Endothelial cell (in vitro differentiated cells): ENCODE measurements around the gene ARPC5L. TPM values are rescaled to one million over a fixed set of nuclear protein-coding genes. Genes with fewer than 3 reads are reported as not detected.
"Not testable (repeated sequence)": the region's sequence is repeated elsewhere in the genome, so short reads cannot be mapped to it uniquely, and the experiment has no call there.

Experiments
- DNase-seq: peaks from one replicate; pipeline ENCODE4 v3.0.0; 2021; ENCODE audit warnings: low spot score
- H3K27ac Mint-ChIP-seq: one replicate; pipeline ENCODE4 v1.8.0; 2021; ENCODE audit warnings: mixed read lengths, inconsistent platforms; ENCODE audit not compliant: unreplicated experiment
- H3K27me3 Mint-ChIP-seq: one replicate; pipeline ENCODE4 v1.8.0; 2021; ENCODE audit warnings: mild to moderate bottlenecking, moderate library complexity, mixed read lengths, inconsistent platforms; ENCODE audit not compliant: unreplicated experiment
- H3K36me3 Mint-ChIP-seq: one replicate; pipeline ENCODE4 v1.8.0; 2021; ENCODE audit warnings: mild to moderate bottlenecking, low read depth, mixed read lengths, inconsistent platforms; ENCODE audit not compliant: unreplicated experiment
- H3K4me1 Mint-ChIP-seq: one replicate; pipeline ENCODE4 v1.8.0; 2021; ENCODE audit warnings: mild to moderate bottlenecking, mixed read lengths, inconsistent platforms; ENCODE audit not compliant: unreplicated experiment
- H3K4me3 Mint-ChIP-seq: one replicate; pipeline ENCODE4 v1.8.0; 2021; ENCODE audit warnings: mild to moderate bottlenecking, mixed read lengths, inconsistent platforms; ENCODE audit not compliant: unreplicated experiment
- H3K9me3 Mint-ChIP-seq: one replicate; pipeline ENCODE4 v1.8.0; 2021; ENCODE audit warnings: mixed read lengths, inconsistent platforms; ENCODE audit not compliant: unreplicated experiment
- total RNA-seq: library from RNA; stranded (reverse); fragmentation: NEBNext Ultra II Directional; extraction: Animal tissue kit (Norgen Biotek cat#: 25700); gene quantifications from one replicate; pipeline ENCODE4 v1.2.1, GENCODE V29; 2021; ENCODE audit not compliant: unreplicated experiment
- TF ChIP-seq, protein P1 (sequence below): fragments of 200-600 bp; sonication (generic); IDR thresholded peaks from one replicate; pipeline ENCODE4 v1.5.0; 2021; ENCODE audit warnings: antibody characterized with exemption; ENCODE audit not compliant: unreplicated experiment

The ARPC5L gene
- total RNA-seq, 1 donor from 2014 or later: 67.0 TPM

DNA sequence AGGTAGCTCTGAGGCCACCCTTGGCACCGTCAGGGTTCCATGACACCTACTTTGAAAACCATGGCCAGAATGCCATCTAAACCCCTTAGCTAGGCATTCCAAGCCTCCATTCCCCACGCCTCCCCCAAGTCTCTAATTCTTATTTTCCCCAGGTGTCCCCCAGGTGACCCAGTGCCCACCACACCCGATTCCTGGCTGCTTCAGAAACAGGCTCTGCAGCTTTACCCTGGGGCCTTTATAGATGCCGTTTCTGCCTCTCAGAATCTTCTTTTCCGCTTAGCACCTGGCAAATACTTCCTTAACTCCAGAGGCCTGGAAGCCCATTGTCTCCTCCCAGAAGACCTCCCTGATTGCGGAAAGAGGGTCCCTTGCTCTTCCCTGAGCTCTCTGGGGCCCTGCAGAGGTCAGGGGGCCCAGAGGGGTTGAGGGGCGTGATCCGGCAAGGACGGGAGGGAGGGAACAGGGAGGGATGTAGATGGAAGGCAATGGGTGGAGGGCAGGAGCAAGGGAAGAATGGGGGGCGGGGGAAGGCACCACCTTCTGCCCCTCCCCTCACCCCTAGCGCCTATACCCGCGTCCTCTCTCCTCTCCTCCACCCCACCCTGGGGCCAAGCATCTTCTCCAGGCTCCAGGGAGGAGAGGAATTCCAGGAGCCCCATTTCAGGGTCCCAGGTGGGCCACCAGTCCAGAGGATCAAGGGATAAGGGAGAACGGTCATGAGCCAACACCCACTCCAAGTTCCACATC is 20.7 kb upstream of the ARPC5L start:
- H3K9me3 Mint-ChIP-seq: no peaks in the 10 kb centered on the region
- TF ChIP-seq, protein P1, sequence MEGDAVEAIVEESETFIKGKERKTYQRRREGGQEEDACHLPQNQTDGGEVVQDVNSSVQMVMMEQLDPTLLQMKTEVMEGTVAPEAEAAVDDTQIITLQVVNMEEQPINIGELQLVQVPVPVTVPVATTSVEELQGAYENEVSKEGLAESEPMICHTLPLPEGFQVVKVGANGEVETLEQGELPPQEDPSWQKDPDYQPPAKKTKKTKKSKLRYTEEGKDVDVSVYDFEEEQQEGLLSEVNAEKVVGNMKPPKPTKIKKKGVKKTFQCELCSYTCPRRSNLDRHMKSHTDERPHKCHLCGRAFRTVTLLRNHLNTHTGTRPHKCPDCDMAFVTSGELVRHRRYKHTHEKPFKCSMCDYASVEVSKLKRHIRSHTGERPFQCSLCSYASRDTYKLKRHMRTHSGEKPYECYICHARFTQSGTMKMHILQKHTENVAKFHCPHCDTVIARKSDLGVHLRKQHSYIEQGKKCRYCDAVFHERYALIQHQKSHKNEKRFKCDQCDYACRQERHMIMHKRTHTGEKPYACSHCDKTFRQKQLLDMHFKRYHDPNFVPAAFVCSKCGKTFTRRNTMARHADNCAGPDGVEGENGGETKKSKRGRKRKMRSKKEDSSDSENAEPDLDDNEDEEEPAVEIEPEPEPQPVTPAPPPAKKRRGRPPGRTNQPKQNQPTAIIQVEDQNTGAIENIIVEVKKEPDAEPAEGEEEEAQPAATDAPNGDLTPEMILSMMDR: no peak
- DNase-seq: no peak
- H3K27ac Mint-ChIP-seq: no peak overlapping the region
- H3K4me1 Mint-ChIP-seq: no peaks in the 10 kb centered on the region
- no peaks in the 10 kb centered on the region for H3K36me3 Mint-ChIP-seq
- no peak overlapping the region for H3K4me3 Mint-ChIP-seq
- H3K27me3 Mint-ChIP-seq: peaks cover 6% of the 10 kb centered on the region

DNA sequence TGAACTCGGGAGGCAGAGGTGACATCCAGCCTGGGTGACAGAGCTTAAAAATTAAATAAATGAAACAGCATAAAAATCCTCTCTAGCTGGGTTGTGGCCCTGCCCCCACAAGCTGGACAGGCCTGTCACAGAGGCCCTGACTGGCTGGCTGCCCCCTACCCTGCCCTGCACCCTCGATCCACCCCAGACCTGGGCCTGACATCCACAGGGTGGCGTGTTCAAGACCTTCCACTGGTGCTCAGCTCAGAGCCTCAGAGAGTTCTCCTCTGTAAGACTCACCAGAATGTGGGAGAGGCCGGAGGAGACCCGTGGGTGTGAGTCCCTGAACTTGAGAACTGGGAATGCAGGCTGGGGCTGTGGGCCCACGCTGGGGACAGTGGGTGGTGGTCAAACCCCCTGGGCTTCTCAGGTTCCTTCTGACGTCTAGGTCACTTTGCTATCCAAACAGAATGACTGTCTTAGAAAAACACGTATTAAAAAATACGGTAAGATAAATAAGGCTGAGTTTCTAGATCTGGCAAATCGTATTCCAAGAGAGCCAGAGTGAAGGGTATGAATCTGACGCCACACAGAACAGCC is 18.4 kb upstream of the ARPC5L start:
- no peak for DNase-seq
- H3K27ac Mint-ChIP-seq: no peak overlapping the region
- H3K9me3 Mint-ChIP-seq: no peaks in the 10 kb centered on the region

DNA sequence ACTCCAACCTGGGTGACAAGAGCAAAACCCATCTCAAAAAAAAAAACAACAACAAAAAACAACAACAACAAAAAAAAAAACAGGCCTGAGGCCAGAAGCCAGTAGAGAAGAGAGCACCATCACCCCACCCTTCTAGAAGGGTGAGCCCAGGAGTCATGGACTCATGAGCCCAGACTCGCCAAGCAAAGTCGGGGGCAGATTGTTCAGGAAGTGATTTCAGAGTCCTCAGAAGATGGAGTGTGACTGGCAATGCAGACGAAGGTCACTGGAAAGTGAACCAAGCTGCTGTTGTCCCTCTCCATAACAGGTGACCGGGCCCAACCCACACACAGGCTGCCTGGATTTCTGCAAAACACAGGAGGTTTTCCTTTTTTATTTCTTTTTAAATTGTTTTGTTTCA is 17.6 kb upstream of the ARPC5L start:
- H3K4me3 Mint-ChIP-seq: no peak overlapping the region

More for the DNA sequence above, 18.4 kb upstream of the ARPC5L start:
- no peaks in the 10 kb centered on the region for H3K36me3 Mint-ChIP-seq
- no peaks in the 10 kb centered on the region for H3K4me1 Mint-ChIP-seq
- TF ChIP-seq, protein P1: no peak
- H3K4me3 Mint-ChIP-seq: no peak overlapping the region
- peaks cover 6% of the 10 kb centered on the region for H3K27me3 Mint-ChIP-seq

DNA sequence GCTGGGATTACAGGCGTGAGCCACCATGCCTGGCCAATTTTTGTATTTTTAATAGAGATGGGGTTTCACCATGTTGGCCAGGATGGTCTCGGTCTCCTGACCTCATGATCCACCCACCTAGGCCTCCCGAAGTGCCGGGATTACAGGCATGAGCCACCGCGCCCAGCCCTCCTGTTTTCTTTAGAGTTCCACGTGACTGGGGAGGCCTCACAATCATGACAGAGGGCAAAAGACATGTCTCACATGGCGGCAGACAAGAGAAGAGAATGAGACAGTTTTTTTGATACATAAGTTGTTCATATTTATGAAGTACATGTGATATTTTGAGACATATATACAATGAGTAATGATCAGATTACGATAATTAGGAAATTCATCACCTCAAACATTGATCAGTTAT is 15.5 kb upstream of the ARPC5L start:
- not testable (repeated sequence) for H3K27me3 Mint-ChIP-seq, DNase-seq, H3K27ac Mint-ChIP-seq, H3K4me3 Mint-ChIP-seq, H3K36me3 Mint-ChIP-seq, H3K4me1 Mint-ChIP-seq, H3K9me3 Mint-ChIP-seq

More for the DNA sequence above, 17.6 kb upstream of the ARPC5L start:
- H3K27me3 Mint-ChIP-seq: peaks cover 6% of the 10 kb centered on the region
- TF ChIP-seq, protein P1: no peak
- H3K27ac Mint-ChIP-seq: no peak overlapping the region
- no peaks in the 10 kb centered on the region for H3K4me1 Mint-ChIP-seq
- H3K36me3 Mint-ChIP-seq: no peaks in the 10 kb centered on the region
- DNase-seq: no peak
- H3K9me3 Mint-ChIP-seq: no peaks in the 10 kb centered on the region

DNA sequence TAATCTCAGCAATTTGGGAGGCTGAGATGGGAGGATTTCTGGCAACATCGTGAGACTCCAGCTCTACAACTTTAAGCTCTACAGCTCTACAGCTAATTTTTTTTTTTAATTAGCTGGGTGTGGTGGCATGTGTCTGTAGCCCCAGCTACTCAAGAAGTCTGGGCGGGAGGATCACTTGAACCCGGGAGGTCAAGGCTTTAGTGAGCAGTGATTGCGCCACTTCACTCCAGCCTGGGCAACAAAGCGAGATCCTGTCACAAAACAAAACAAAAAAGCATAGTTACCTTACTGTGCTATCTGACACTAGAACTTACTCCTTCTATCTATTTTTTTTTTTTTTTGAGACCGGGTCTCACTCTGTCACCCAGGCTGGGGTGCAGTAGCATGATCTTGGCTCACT is 15.0 kb upstream of the ARPC5L start:
- Mint-ChIP-seq H3K36me3 (no peaks in the 10 kb centered on the region), H3K27ac (no peak overlapping the region), H3K27me3 (peaks cover 5% of the 10 kb centered on the region), H3K4me1 (no peaks in the 10 kb centered on the region), H3K9me3 (no peaks in the 10 kb centered on the region), H3K4me3 (no peak overlapping the region)
- TF ChIP-seq, protein P1: no peak
- DNase-seq: no peak
